Stimulated activated CD8-positive, alpha-beta memory T cell treated with anti-CD3 and anti-CD28 coated beads, Interleukin-15, amount 100 ng/mL, for 1 hour (primary cell): ENCODE results near the gene ISOC2.
"Not testable (repeated sequence)": the region's sequence is repeated elsewhere in the genome, so short reads cannot be mapped to it uniquely, and the experiment has no call there.

Experiments used
- DNase-seq: peaks from one replicate; pipeline ENCODE4 v3.0.0-alpha.2; 2020; ENCODE audit warnings: low read depth

The ISOC2 gene

DNA sequence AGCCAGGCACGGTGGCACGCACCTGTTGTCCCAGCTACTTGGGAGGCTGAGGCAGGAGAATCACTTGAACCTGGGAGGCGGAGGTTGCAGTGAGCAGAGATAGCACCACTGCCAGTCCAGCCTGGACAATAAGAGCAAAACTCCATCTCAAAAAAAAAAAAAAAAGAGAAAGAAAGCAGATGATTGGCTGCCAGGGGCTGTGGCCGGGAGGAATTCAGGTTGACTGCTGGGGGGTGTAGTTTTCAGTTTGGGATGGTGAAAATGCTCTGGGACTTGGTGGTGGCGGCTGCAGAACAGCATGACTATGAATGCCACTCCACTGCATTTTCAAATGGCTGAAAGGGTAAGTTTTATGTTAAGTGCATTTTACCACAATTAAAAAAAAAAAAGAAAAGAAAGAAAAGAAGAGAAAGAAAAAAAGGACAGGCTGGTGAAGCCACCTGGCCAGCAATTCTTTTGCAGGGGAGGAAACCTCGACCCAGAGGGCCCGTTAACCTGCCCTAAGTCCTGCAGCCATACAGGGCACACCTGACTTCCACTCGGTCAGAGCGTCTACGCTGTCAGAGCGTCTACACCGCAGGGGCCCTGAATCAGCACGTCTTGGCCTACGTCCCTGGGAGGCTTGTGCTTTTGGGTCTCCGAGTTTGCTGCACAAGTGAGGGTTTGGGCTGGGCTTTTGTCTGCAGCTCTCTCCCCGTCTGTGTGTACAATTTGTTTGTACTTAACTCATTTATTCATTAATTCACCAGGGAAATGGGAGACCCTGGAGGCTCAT lies 3.6 kb downstream of the ISOC2 start:
- no peak for DNase-seq

DNA sequence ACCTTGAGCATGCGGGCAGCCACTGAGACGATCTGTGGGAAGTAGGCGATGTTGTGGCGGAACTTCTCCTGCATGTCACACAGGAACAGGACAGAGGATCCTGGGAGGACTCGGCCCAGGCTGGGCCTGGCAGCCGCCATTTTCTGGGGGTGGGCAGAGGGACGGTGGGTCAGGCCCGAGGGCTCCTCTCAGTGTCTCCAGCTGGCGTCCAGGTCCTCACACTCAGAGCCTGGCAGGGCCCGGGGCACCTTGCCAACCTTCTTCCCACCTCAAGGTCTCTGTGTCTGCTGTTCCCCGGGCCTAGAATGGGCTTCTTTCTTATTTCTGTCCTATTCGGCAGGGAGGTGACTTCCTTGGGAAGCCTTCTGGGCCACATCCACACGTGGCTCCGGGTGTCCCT lies 5.1 kb downstream of the ISOC2 start:
- DNase-seq: no peak

DNA sequence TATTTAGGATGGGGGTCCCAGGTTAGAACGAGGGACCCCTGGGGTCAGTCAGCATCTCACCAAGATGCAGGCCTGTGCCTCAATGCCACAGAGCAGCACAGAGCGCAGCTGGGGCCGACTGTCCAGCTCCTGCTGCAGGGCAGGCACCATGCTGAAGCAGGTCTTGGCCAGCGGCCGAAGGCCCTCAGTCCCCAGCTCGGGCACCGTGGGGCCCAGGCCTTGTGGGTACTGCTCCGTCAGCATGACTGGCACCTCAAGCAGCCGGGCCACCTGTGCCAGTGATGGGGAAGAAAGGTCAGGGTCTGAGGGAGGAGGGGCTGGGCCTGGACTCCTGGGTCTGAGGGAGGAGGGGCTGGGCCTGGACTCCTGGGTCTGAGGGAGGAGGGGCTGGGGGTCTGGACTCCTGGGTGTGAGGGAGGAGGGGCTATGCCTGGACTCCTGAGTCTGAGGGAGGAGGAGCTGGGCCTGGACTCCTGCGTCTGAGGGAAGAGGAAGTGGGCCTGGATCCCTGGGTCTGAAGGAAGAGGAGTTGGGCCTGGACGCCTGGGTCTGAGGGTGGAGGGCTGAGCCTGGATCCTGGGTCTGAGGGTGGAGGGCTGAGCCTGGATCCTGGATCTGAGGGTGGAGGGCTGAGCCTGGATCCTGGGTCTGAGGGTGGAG lies 5.7 kb downstream of the ISOC2 start:
- no peak for DNase-seq

DNA sequence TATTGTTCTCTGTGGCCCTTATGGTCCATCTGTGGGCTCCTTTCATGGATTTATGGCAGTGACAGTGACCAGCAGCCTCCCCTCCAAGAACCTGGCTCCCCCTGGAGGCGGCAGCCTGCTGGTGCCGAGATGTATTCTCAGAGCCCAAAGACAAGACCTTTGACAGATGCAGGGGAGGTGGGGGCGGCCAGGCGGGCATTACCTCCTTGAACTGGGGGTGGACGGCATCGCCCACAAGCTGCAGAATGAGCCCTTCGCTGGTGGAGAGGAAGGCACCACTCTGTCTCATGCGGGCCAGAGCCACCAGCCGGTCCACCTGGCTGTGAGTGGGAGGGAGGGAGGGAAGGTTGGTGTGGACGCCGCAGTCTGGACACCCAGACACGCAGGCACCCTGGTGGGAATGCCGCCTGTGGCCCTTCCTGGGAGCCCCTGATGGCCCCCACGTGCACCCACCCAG lies 6.6 kb downstream of the ISOC2 start:
- DNase-seq: no peak

DNA sequence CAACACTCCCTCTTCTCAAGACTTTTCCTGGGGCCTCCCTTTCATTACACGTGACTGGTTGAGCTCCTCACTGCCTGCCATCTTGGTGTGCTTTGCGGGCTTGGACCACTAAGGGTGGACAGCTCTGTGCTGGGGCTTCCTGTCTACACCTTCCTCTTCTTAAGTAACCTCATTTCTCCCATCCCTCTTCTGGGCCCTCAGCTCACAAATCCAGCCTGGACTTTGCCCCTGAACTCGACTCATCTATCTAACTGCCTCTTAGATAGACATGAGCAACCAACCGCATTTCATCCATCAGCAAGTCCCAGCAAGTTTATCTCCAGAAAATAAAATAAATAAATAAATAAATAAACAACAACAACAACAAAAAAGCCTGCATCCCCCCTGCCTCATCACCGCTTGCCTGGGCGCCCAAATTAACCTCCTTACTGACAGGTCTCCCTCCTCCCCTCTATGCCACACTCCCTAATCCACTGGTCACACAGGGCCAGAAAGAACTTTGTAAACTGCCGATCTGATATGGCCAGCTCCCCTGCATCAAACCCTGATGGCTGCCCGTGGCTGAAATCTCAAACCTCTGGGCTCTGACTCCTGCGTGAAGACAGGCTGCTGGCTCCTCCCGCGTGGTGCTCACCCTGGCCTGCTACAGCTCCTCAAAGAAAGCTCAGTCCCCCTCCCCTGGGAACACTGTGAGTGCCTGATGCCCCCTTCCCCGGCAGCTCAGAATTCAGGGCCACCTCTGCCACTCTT lies 7.8 kb downstream of the ISOC2 start:
- DNase-seq: no peak

DNA sequence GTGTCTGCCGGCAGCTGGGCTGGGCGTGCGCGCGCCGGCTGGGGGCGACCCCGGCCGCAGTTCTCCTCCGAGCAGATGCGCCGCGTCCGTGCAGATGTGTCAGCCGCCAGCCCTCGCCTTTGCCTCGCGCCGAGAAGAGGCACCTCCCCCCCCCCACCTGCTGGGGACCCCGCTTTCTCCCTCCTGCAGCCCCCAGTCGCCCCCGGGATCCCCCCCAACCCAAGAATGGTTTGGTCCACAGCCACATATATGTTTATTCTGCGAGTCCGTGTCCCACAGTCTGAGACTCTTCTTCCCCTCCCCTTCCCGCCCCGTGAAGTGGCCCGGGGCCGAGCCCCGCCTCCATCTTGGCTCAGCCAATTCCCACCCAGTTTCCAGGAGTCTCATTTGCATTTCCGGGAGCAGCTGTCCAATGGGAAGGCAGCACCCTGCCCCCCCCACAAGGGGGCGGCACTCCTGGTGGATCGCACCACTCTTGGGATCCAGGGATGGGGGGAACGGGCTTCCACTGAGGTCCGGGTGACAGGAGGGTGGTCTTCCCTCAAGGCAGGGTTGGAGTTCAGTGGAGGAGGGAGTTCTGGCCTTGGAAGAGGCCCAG lies 8.6 kb downstream of the ISOC2 start:
- DNase-seq: no peak

DNA sequence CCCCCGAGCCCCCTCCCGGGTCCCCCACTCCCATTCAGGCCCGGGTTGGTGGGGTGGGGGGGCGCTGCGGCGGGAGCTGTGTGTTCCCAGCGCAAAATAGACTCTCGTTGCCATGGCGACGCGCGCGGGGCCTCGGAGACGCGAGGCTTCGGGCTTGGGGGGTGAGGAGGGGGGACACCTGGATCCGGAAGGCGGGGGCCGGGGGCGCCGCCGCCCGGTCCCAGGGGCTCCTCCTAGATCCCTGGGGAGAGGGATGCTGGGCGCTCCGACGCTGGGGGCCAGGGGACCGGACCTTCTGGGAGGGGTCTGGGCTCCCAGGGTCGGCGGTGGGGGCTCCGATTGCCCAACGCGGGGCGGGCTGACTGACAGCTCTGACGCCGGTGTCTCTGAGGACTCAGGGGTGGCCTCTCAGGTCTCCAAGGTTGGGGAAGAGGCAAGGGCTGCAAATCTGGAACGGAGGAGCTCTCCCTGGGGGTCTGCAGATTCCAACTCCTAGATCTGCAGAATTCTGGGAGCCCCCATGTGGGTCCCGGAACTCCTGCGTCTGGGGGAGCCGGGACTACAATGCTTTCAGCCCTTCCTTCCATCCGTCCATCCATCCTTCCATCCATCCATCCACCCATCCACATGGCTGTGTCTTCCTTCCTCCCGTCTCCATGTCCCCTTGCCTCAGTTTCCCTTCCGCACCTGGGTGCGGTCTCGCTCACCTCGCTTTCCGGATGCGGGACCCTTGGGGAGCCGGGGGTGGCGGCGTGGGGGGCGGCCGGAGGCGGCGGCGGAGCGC lies 9.3 kb downstream of the ISOC2 start:
- DNase-seq: no peak

DNA sequence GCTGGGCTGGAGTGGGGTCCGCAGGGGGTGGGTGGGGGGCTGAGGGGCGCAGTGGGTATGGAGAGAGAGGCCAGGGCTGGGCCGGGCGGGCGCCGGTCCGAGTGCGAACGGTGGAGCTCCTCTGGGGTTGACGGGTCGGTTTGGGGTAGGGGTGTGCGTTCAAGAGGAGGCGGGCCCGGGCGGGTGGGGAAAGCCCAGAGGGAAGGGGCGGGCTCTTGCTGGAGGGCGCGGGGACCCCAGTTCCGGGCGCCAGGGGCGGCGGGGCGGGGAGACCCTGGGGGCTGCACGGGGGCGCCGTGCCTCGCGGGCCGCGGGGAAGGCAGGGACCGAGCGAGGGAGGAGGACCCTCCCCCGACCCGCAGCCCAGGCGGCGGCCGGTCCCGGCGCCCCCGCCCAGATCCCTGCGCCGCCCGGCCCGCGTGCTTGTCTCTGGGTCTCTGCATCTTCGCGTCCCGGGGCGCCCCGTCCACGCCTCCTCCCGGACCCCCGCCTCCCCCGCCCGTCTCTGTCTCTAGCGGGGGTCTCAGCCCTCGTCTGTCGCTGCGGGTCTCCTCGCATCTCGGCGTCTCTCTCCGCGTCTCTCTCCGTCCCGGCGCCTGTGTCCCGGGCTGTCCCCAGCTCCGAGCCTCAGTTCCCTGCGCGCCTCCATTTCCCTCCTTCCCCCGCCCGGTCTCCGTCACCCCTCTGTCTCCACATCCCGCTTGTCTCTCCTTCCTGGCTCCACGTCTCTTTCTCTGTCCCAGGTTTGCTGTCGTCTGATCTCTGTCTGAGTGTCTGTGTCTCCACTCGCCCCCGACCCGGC lies 10.1 kb downstream of the ISOC2 start:
- DNase-seq: no peak

DNA sequence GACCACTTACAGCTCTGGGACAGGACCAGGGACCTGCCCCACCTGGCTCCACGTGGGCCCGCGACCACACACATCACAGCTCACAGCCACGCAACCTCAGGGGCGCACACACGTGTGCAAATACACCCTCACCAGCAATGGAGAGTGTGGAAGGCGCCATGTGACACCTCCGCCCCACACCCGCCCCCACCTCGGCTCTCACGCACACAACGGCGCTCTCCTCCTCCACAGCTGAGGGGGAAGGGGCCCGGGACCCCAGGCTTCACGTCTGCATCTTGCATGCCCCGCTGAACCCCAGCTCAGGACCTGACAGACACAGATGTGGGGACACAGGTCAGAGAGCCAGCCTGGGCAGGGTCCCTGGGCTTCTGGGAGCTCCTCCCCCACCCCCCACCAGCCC lies 12.0 kb downstream of the ISOC2 start:
- no peak for DNase-seq

DNA sequence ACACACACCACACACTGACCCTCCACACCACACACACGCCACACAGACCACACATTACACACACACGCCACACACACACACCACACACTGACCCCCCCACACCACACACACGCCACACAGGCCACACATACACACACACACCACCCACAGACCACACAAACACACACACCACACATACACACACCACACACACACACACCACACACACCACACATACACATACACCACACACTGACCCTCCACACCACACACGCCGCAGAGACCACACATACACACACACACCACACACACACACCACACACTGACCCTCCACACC lies 13.3 kb downstream of the ISOC2 start:
- not testable (repeated sequence) for DNase-seq

DNA sequence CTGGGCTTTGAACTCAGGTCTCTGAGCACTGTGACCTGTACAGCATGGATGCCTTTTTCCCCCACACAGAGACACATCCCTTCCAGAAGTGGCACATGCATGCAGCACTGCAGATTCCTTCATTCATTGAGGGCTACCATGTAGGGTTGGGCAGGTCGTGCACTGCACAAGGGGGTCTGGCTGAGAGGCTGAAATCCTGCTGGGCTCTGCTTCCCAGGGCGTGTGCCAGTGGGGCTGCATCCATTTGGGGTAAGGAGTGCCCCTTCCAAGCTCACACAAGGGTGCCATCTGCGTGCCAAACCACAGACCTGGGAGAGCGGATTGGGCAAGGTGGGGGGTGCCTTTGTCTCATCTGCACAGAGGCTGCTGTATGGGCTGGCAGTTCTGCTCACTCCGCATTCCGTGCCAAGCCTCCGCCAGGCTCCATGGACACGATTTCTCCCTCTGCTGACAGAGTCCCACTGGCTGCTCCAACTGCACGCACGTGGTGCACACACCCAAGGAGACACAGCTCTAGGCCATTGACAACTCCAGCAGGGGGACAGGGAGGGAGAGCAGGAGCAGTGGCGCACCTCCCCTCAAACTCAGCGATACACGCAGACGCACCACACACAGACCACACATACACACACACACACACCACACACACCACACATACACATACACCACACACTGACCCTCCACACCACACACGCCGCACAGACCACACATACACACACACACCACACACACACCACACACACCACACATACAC lies 13.8 kb downstream of the ISOC2 start:
- no peak for DNase-seq

DNA sequence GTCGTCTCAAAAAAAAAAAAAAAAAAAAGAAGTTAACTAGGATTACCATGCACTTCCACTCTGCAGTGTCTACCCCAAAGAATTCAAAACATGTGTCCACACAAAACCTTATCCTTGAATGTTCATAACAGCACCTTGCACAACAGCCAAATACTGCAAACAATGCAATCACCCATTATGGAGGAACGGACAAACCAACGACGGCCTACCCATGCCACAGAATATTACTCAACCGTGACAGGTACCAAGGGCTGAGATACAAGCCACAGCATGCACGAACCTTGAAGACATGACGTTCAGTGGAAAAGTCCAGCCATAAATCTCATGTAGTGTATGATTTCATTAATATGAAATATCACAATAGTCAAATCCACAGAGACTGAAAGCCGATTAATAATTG lies 15.4 kb downstream of the ISOC2 start:
- no peak for DNase-seq

DNA sequence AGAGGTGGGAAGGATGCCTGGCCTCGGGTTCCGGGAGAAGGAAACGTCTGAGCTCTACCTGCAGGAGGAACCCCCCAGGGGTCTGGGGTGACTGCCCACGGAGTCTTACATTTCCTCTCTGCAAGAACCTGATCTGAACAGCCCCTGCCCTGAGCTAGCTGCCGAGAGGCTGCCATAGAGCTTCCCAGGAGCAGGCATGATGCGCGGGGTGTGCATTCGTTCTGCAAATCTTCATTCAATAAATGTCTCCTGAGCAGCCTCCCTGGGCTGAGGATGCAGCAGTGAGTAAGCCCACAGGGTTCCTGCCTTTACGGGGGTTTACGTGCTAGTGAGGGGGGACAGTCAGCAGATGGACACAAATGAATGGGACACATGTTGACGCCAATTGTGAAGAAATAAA lies 16.8 kb downstream of the ISOC2 start:
- no peak for DNase-seq

DNA sequence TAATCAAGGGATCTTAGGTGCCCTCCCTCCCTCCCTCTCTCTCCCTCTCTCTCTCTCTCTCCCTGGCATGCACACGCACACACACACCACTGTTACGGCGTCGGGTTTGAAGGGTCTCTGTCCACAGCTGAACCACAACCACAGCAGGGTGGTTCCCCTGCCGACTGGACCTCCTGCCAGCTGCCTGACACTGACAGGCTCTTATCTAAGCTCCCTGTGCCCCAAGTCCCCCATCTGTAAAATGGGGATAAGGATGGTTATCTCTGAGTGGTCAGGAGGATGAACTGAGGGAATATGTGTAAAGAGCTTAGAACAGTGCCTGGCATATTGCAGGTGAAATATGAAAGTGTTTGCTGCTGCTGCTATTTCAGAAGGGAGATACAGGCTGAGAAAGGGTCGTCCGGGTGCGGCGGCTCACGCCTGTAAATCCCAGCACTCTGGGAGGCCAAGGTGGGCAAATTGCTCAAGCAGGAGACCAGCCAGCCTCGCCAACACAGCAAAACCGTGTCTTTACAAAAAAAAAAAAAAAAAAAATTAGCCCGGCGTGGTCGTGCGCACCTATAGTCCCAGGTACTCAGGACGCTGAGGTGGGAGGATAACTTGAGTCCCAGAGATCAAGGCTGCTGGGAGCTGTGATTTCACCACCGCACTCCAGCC lies 17.5 kb downstream of the ISOC2 start:
- no peak for DNase-seq

DNA sequence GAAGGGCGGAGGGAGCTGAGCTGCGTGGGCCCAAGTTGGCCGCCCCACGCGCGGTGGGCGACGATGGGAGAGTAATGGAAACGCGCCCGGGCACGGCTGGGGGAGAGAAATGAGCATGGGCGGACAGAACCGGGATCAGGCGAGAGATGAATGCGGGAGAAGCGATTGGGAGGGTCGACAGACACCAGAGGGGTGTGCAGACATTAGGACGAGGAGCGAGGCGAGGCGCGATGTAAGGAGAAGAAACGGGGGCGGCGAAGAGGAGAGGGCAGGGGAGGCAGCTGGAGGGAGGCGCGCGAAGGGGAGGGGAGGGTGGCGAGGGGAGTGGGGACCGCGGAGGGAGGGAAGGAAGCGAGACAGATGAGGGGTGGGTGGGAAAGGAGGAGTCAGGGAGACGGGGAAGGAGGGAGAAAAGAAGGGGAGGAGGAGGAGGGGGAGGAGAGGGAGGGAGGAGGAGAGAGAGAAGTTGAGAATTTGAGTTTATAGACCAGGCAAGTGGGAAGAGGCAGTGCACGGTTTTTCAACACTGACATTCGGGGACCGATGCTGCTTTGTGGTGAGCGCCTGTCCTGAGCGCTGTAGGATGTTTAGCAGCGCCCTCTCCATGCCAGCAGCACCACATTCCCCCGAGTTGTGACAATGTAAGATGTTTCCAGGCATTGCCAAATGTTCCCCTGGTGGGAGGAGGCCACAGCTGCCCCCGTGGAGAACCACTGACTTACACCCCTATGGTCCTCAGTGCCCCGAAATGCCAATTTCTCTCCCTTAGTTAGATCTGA lies 18.2 kb downstream of the ISOC2 start, which contains the start of gene SHISA7:
Gene SHISA7, minus strand, starts transcription at position 256 of the 779 bp plus-strand sequence. CDS start 437 bp downstream, outside the sequence.
- DNase-seq: no peak

DNA sequence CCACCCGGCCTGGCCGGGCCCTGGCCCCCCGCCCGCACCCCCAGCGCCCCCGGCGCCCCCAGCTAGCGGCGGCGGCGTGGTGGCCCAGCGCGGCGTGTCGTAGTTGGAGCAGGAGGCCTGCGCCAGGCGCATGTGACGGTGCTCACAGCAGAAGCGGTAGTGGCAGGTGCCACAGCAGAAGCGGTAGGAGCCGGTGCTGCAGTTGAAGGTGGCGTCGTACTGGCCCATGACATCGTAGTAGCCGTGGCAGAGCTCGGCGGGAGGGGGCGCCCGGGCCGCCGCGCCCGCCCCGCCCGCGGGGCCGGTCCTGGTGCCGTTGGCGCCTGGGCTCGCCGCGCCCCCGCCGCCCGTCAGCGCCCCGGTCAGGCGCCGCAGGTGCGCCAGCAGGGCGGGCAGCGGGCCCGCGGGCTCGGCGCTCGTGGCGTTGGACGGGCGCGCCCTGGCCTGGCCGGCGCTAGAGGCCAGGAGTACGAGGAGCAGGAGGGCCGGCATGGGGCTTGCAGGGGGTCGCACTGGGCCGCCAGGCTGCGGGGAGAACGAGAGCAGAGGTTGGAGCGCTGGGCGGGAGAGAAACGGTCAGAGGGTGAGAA lies 19.0 kb downstream of the ISOC2 start:
- no peak for DNase-seq

DNA sequence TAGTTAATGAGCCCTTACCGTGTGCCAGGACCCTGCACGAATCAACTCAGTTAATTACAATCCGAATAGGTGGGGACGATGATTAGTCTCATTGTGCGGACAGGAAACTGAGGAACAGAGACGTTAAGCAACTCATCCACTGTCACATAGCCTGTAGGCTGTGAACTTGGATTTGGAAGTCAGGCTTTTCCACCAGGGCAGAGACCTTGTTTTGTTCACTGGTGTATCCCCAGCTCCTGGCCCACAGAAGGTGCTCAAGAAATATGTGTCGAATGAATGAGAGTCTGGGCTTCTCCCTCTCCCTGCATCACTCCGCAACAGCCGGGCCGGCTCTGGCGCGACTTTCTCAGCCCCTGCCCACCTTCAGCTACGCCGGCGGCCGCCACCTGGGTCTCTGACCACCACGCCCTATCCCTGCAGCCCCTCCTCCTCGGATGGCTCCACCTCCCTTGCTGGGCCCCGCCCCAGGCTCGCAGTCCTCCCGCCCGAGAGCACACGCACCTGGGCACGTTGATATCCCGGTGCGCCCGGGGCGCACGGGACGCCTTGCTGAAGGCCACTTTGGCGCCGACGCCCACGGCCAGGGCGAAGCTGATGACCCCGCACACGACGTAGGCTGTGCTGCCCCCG lies 19.6 kb downstream of the ISOC2 start:
- no peak for DNase-seq

DNA sequence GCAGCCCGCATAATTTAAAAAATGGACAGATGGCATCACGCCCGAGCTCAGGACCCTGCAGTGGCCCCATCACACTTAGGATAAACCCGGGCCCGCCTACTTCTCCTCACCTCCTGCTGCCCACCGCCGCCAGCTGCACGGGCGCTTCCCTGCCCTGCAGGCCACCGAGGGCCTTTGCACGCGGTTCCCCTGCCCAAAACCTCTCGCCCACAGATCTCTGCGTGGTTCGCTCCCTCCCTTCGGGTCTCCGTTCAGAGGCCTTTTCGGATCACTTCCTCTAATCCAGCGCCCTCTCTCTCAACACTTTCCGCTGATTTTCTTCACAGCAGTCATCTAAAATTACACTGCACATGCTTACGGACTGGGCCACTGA lies 20.1 kb downstream of the ISOC2 start:
- DNase-seq: no peak
